CD14-positive monocyte (primary cell): ENCODE measurements around the gene BPTF. TPM values are rescaled to one million over a fixed set of nuclear protein-coding genes. Genes with fewer than 3 reads are reported as not detected.
"Not testable (repeated sequence)": the region's sequence is repeated elsewhere in the genome, so short reads cannot be mapped to it uniquely, and the experiment has no call there.

Source experiments
- DNase-seq, 3 donors: peaks; one replicate each; pipeline ENCODE4 v3.0.0-alpha.2; 2011 to 2022
- H2AFZ ChIP-seq: 2 replicates; pipeline ENCODE4 v1.6.0; 2012; ENCODE audit warnings: mild to moderate bottlenecking, low read depth, low read length, inconsistent platforms; ENCODE audit not compliant: insufficient read depth, poor library complexity, severe bottlenecking
- H3K27ac ChIP-seq, 2 donors: 1 replicate in 1 of 2; 2 replicates in 1 of 2; pipeline ENCODE4 v1.5.1; 2012 to 2013; ENCODE audit warnings: low read length in 2 of 2, control low read depth in 1 of 2, inconsistent platforms in 1 of 2, low read depth in 1 of 2, mild to moderate bottlenecking in 1 of 2
- H3K27me3 ChIP-seq, 2 donors: one replicate each; pipeline versions ENCODE4 v1.6.0 to v1.6.1; 2011 to 2013; ENCODE audit warnings: low read length in 2 of 2; ENCODE audit not compliant: control insufficient read depth in 2 of 2, insufficient read depth in 2 of 2
- H3K36me3 ChIP-seq, 2 donors: replicated peaks in 1 of 2; 1 replicate in 1 of 2; 2 replicates in 1 of 2; pipeline versions ENCODE4 v1.5.1 to v1.6.1; 2012 to 2013; ENCODE audit warnings: low read length in 2 of 2, control low read depth in 1 of 2, inconsistent platforms in 1 of 2, mild to moderate bottlenecking in 1 of 2; ENCODE audit not compliant: insufficient read depth in 2 of 2, control insufficient read depth in 1 of 2
- H3K4me1 ChIP-seq, 2 donors: 1 replicate in 1 of 2; 2 replicates in 1 of 2; pipeline versions ENCODE4 v1.5.1 to v1.6.1; 2012 to 2013; ENCODE audit warnings: low read length in 2 of 2, control low read depth in 1 of 2, inconsistent platforms in 1 of 2, mild to moderate bottlenecking in 1 of 2, moderate library complexity in 1 of 2; ENCODE audit not compliant: insufficient read depth in 2 of 2, control insufficient read depth in 1 of 2
- H3K4me2 ChIP-seq: replicated peaks from 2 replicates; pipeline ENCODE3; 2012; ENCODE audit warnings: low read length, moderate library complexity, mild to moderate bottlenecking; ENCODE audit not compliant: poor library complexity, severe bottlenecking; ENCODE audit errors: extremely low read depth
- H3K4me3 ChIP-seq, 3 experiments: fragments of 200-600 bp in 1 of 3; sonication (generic) in 1 of 3; replicated peaks in 1 of 3; 1 replicate in 2 of 3; 2 replicates in 1 of 3; pipeline ENCODE4 v1.5.1; 2011 to 2013; ENCODE audit warnings: low read length in 3 of 3, mild to moderate bottlenecking in 3 of 3, control low read depth in 2 of 3, low read depth in 2 of 3, inconsistent platforms in 1 of 3, moderate library complexity in 1 of 3
- H3K79me2 ChIP-seq: 2 replicates; pipeline ENCODE4 v1.6.0; 2012; ENCODE audit warnings: mild to moderate bottlenecking, control low read depth, inconsistent platforms, low read length, moderate library complexity; ENCODE audit not compliant: insufficient read depth
- H3K9ac ChIP-seq: 2 replicates; pipeline ENCODE4 v1.6.0; 2017; ENCODE audit warnings: low read length, mild to moderate bottlenecking; ENCODE audit not compliant: insufficient read depth, poor library complexity, severe bottlenecking
- H3K9me3 ChIP-seq, 2 donors: replicated peaks in 1 of 2; 1 replicate in 1 of 2; 2 replicates in 1 of 2; pipeline versions ENCODE4 v1.5.1 to v1.6.1; 2012 to 2013; ENCODE audit warnings: low read length in 2 of 2, control low read depth in 1 of 2; ENCODE audit not compliant: control insufficient read depth in 1 of 2, insufficient read depth in 1 of 2
- H4K20me1 ChIP-seq: 2 replicates; pipeline ENCODE4 v1.6.0; 2012; ENCODE audit warnings: mild to moderate bottlenecking, low read length, control low read depth, moderate library complexity; ENCODE audit not compliant: insufficient read depth
- H3K27ac Mint-ChIP-seq, 7 donors: one replicate each; pipeline ENCODE4 v1.8.0; 2020; ENCODE audit warnings: mild to moderate bottlenecking in 7 of 7, mixed read lengths in 7 of 7, moderate library complexity in 6 of 7, inconsistent platforms in 2 of 7
- H3K27me3 Mint-ChIP-seq, 3 donors: one replicate each; pipeline ENCODE4 v1.8.0; 2021 to 2022; ENCODE audit warnings: low read depth in 3 of 3, mild to moderate bottlenecking in 3 of 3, mixed read lengths in 3 of 3, moderate library complexity in 3 of 3, inconsistent platforms in 1 of 3
- H3K36me3 Mint-ChIP-seq, 2 donors: one replicate each; pipeline ENCODE4 v1.8.0; 2020; ENCODE audit warnings: mixed read lengths in 2 of 2, inconsistent platforms in 1 of 2, mild to moderate bottlenecking in 1 of 2
- H3K4me1 Mint-ChIP-seq: one replicate; pipeline ENCODE4 v1.8.0; 2020; ENCODE audit warnings: mild to moderate bottlenecking, mixed read lengths
- H3K4me3 Mint-ChIP-seq, 2 donors: one replicate each; pipeline ENCODE4 v1.8.0; 2020; ENCODE audit warnings: mild to moderate bottlenecking in 2 of 2, mixed read lengths in 2 of 2, moderate library complexity in 1 of 2
- H3K9me3 Mint-ChIP-seq, 7 donors: one replicate each; pipeline ENCODE4 v1.8.0; 2020 to 2022; ENCODE audit warnings: mixed read lengths in 7 of 7, mild to moderate bottlenecking in 6 of 7, moderate library complexity in 6 of 7, inconsistent platforms in 2 of 7
- CTCF ChIP-seq: fragments of 200-600 bp; IDR thresholded peaks from one replicate; pipeline ENCODE4 v1.8.0; 2022; ENCODE audit warnings: antibody characterized with exemption, mild to moderate bottlenecking
- WGBS: methylation state at CpG from one replicate; pipeline ENCODE4 v1.1.5; 2013; ENCODE audit warnings: missing lambda C conversion rate; ENCODE audit not compliant: insufficient coverage; 5-methylcytosine and 5-hydroxymethylcytosine counted together
- intact Hi-C, 2 donors: fragments of 100-400 bp; cut with micrococcal nuclease; formaldehyde crosslinking; loops; one replicate each; pipeline versions ENCODE4 v1.15.0 to v1.15.1; 2023
- polyA plus RNA-seq, 3 donors: library from polyadenylated mRNA; depleted of rRNA in 1 of 3; unstranded in 2 of 3; stranded (reverse) in 1 of 3; fragments of 300-500 nt in 2 of 3; fragments of >200 nt in 1 of 3; fragmentation: Illumina TruSeq in 2 of 3; gene quantifications; 1 replicate in 2 of 3; 2 replicates in 1 of 3; pipeline ENCODE4 v1.2.3, GENCODE V29; 2012 to 2021

The BPTF gene
- polyA plus RNA-seq, 3 donors = 1.9 to 51.1 (median 4.5) TPM

GRCh38 chr17:67963145-67963572 is 137.9 kb downstream of the BPTF start:
- not testable (repeated sequence) for H3K9me3 Mint-ChIP-seq, H3K4me2 ChIP-seq

GRCh38 chr17:67970783-67971182 is 145.5 kb downstream of the BPTF start:
- H3K27ac Mint-ChIP-seq = no peak overlapping the region
- intact Hi-C loops = no loop called here
- H3K27me3 ChIP-seq = no peaks in the 10 kb centered on the region
- no peaks in the 10 kb centered on the region for H3K4me1 ChIP-seq
- H2AFZ ChIP-seq = no peak overlapping the region
- H3K4me3 Mint-ChIP-seq = no peak overlapping the region
- H3K9me3 ChIP-seq = no peaks in the 10 kb centered on the region
- H3K79me2 ChIP-seq = no peaks in the 10 kb centered on the region
- H4K20me1 ChIP-seq = no peaks in the 10 kb centered on the region
- TF ChIP-seq CTCF = no peak
- H3K9ac ChIP-seq = no peak overlapping the region
- H3K4me3 ChIP-seq = no peak overlapping the region
- DNase-seq = no peak
- peaks cover 49 to 84% of the 10 kb centered on the region in 2 donors for H3K36me3 ChIP-seq
- H3K9me3 Mint-ChIP-seq = no peaks in the 10 kb centered on the region
- H3K4me2 ChIP-seq = no peak overlapping the region
- peaks cover 48 to 76% of the 10 kb centered on the region in 2 donors for H3K36me3 Mint-ChIP-seq
- H3K4me1 Mint-ChIP-seq = no peaks in the 10 kb centered on the region
- H3K27me3 Mint-ChIP-seq = peaks cover 0 to 2% (median 0%) of the 10 kb centered on the region in 3 donors
- H3K27ac ChIP-seq = no peak overlapping the region
- WGBS = no CpG with 5 or more reads among the region's 7 CpGs

More at GRCh38 chr17:67963145-67963572, 137.9 kb downstream of the BPTF start:
- not testable (repeated sequence) for H3K4me1 Mint-ChIP-seq, H3K9ac ChIP-seq, H3K4me1 ChIP-seq, H3K27me3 Mint-ChIP-seq, H3K27ac ChIP-seq, H3K4me3 ChIP-seq, H2AFZ ChIP-seq, H3K4me3 Mint-ChIP-seq, H4K20me1 ChIP-seq, H3K79me2 ChIP-seq, H3K27me3 ChIP-seq, H3K9me3 ChIP-seq
- peak; percentile 71 for TF ChIP-seq CTCF
- intact Hi-C loops = loop anchor here (10.0 kb wide), 1 partner anchor 502 kb away; no protein-coding TSS in a partner anchor
- peak; percentile 40 to 68 (median 59) for DNase-seq
- H3K27ac Mint-ChIP-seq = peak overlapping the region in 4 of 7 donors; percentile 5 to 64 (median 39)
- no CpG with 5 or more reads among the region's 1 CpG for WGBS
- peaks cover 66 to 79% of the 10 kb centered on the region in 2 donors for H3K36me3 ChIP-seq
- peaks cover 60 to 70% of the 10 kb centered on the region in 2 donors for H3K36me3 Mint-ChIP-seq
